KMS-11 (cell line): ENCODE measurements around the gene MYH6.

Experiments
- H2AFZ ChIP-seq: fragments of 200-600 bp; sonication (generic); 2 replicates; pipeline ENCODE4 v1.6.1; 2016; ENCODE audit warnings: antibody characterized with exemption, mixed run types, low read depth
- H3K27ac ChIP-seq: fragments of 200-600 bp; sonication (generic); 2 replicates; pipeline ENCODE4 v1.6.1; 2016; ENCODE audit warnings: mild to moderate bottlenecking, mixed run types
- H3K27me3 ChIP-seq: fragments of 200-600 bp; sonication (generic); 2 replicates; pipeline ENCODE4 v1.6.1; 2017; ENCODE audit warnings: mild to moderate bottlenecking, low read depth, mixed run types, moderate library complexity; ENCODE audit not compliant: insufficient read depth
- H3K36me3 ChIP-seq: fragments of 200-600 bp; sonication (generic); 2 replicates; pipeline ENCODE4 v1.6.1; 2017; ENCODE audit warnings: mild to moderate bottlenecking, mixed run types; ENCODE audit not compliant: insufficient read depth
- H3K4me1 ChIP-seq: fragments of 200-600 bp; sonication (generic); 2 replicates; pipeline ENCODE4 v1.6.1; 2016; ENCODE audit warnings: mild to moderate bottlenecking, low read depth, mixed run types; ENCODE audit not compliant: poor library complexity, severe bottlenecking
- H3K4me2 ChIP-seq: fragments of 200-600 bp; sonication (generic); 2 replicates; pipeline ENCODE4 v1.7.0; 2016; ENCODE audit warnings: mild to moderate bottlenecking, mixed run types
- H3K4me3 ChIP-seq: fragments of 200-600 bp; sonication (generic); IDR thresholded peaks from 2 replicates; pipeline ENCODE4 v1.6.1; 2017; ENCODE audit warnings: low read depth, low read length, mixed read lengths; ENCODE audit not compliant: insufficient read depth
- H3K79me2 ChIP-seq: fragments of 200-600 bp; sonication (generic); 2 replicates; pipeline ENCODE4 v1.6.1; 2016; ENCODE audit warnings: low read depth, mixed run types; ENCODE audit not compliant: insufficient read depth
- H3K9ac ChIP-seq: fragments of 200-600 bp; sonication (generic); 2 replicates; pipeline ENCODE4 v1.6.1; 2016; ENCODE audit warnings: mild to moderate bottlenecking, mixed run types
- H4K20me1 ChIP-seq: fragments of 200-600 bp; sonication (generic); 2 replicates; pipeline ENCODE4 v1.6.1; 2016; ENCODE audit warnings: mild to moderate bottlenecking, mixed run types; ENCODE audit not compliant: insufficient read depth
- TF ChIP-seq, protein P1 (sequence below): fragments of 200-600 bp; sonication (generic); conservative IDR thresholded peaks from 2 replicates; pipeline ENCODE4 v1.6.1; 2017; ENCODE audit warnings: low read depth, mild to moderate bottlenecking, antibody characterized with exemption, low read length, moderate library complexity, mixed read lengths

Gene MYH6

DNA sequence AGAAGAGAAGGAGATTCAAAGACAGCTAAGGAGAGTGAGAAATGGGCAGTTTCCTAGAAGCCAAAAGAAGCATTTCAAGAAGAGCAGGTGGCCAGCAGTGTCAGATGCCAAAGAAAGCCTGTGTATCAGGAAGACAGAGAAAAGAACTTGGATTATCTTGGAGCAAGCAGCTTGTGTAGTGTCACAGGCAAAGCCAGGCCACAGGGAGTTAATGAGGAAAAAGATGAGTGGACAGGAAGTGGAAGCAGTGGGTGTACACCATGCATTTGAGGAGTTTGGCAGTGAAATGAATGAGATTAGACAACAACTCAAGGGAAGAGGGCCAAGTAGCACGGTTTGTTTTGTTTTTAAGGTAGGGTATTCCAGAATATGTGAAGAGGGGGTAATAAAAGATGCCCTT lies 33.0 kb upstream of the MYH6 start:
- Histone ChIP-seq H3K4me3 (no peak overlapping the region), H3K9ac (no peak overlapping the region), H3K27ac (no peak overlapping the region), H3K36me3 (no peaks in the 10 kb centered on the region), H3K4me1 (no peaks in the 10 kb centered on the region), H3K27me3 (no peaks in the 10 kb centered on the region), H4K20me1 (no peaks in the 10 kb centered on the region), H2AFZ (no peak overlapping the region), H3K4me2 (no peak overlapping the region), H3K79me2 (no peaks in the 10 kb centered on the region)
- TF ChIP-seq, protein P1, sequence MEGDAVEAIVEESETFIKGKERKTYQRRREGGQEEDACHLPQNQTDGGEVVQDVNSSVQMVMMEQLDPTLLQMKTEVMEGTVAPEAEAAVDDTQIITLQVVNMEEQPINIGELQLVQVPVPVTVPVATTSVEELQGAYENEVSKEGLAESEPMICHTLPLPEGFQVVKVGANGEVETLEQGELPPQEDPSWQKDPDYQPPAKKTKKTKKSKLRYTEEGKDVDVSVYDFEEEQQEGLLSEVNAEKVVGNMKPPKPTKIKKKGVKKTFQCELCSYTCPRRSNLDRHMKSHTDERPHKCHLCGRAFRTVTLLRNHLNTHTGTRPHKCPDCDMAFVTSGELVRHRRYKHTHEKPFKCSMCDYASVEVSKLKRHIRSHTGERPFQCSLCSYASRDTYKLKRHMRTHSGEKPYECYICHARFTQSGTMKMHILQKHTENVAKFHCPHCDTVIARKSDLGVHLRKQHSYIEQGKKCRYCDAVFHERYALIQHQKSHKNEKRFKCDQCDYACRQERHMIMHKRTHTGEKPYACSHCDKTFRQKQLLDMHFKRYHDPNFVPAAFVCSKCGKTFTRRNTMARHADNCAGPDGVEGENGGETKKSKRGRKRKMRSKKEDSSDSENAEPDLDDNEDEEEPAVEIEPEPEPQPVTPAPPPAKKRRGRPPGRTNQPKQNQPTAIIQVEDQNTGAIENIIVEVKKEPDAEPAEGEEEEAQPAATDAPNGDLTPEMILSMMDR, result no peak

- Histone ChIP-seq H3K4me2 (no peak overlapping the region), H3K36me3 (no peaks in the 10 kb centered on the region), H4K20me1 (no peaks in the 10 kb centered on the region), H3K4me3 (no peak overlapping the region), H3K27ac (no peak overlapping the region), H3K9ac (no peak overlapping the region), H3K4me1 (no peaks in the 10 kb centered on the region), H3K79me2 (no peaks in the 10 kb centered on the region), H2AFZ (no peak overlapping the region), H3K27me3 (no peaks in the 10 kb centered on the region)
- TF ChIP-seq, protein P1, result no peak
Measured at GRCh38 chr14:23439107-23439835, 31.2 kb upstream of the MYH6 start.

- Histone ChIP-seq H3K36me3 (no peaks in the 10 kb centered on the region), H4K20me1 (no peaks in the 10 kb centered on the region), H2AFZ (no peak overlapping the region), H3K27me3 (no peaks in the 10 kb centered on the region), H3K79me2 (no peaks in the 10 kb centered on the region), H3K4me1 (no peaks in the 10 kb centered on the region), H3K27ac (no peak overlapping the region), H3K4me2 (no peak overlapping the region), H3K9ac (no peak overlapping the region), H3K4me3 (no peak overlapping the region)
- TF ChIP-seq, protein P1, result no peak
Measured at GRCh38 chr14:23438101-23438971, 30.3 kb upstream of the MYH6 start.

- H3K4me3 ChIP-seq, result no peak overlapping the region
- no peak overlapping the region for H2AFZ ChIP-seq
- TF ChIP-seq, protein P1, result no peak
- H3K9ac ChIP-seq, result no peak overlapping the region
- no peaks in the 10 kb centered on the region for H3K79me2 ChIP-seq
- H4K20me1 ChIP-seq, result no peaks in the 10 kb centered on the region
- no peak overlapping the region for H3K27ac ChIP-seq
- no peaks in the 10 kb centered on the region for H3K4me1 ChIP-seq
- no peaks in the 10 kb centered on the region for H3K27me3 ChIP-seq
- H3K36me3 ChIP-seq, result no peaks in the 10 kb centered on the region
- H3K4me2 ChIP-seq, result no peak overlapping the region
Measured at GRCh38 chr14:23437133-23438100, 29.3 kb upstream of the MYH6 start.
